NCI-H748 treated with DMSO at 0.1 percent for 48 hours (cell line): ENCODE measurements around the gene NINJ2.
"Not testable (repeated sequence)": the region's sequence is repeated elsewhere in the genome, so short reads cannot be mapped to it uniquely, and the experiment has no call there.

Experiments used
- DNase-seq: peaks from one replicate; lab custom pipeline; 2025; lab: John Stamatoyannopoulos, UW

NINJ2 gene

DNA sequence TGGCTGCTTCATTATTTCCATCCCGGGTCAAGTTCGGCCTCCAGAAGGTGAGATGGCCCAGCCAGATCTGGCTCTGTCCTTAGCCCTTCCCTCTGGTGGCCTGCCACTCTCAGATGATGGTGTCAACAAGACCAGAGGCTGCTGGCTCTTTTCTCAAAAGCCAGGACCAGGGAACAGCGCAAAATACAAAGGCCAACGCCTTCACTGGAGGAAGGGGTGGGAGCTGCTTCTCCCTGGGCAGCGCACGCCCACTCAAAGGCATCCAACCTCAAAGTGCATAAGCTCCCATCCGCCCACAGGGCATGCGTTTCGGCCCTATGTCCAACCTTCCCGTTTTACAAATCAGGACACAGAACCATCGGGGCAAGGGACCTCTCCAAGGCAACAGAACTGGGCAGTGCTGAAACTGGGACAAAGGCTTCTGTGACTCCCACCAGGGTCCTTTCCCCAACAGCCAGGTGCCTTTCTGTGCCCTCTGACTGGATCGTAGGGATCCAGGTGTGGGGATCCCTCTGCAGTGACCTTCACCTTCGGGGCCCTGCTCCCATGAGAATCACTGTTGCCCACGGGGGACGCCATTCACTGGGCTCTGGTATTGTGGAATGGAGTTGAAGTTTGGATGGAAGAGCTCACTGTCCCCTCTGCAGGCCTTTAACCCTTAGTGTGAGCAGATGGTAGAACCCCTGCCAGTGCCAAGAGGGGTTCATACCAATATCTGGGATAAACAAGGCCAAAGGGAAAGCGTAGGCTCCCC lies 76.8 kb downstream of the NINJ2 start:
- no peak for DNase-seq

DNA sequence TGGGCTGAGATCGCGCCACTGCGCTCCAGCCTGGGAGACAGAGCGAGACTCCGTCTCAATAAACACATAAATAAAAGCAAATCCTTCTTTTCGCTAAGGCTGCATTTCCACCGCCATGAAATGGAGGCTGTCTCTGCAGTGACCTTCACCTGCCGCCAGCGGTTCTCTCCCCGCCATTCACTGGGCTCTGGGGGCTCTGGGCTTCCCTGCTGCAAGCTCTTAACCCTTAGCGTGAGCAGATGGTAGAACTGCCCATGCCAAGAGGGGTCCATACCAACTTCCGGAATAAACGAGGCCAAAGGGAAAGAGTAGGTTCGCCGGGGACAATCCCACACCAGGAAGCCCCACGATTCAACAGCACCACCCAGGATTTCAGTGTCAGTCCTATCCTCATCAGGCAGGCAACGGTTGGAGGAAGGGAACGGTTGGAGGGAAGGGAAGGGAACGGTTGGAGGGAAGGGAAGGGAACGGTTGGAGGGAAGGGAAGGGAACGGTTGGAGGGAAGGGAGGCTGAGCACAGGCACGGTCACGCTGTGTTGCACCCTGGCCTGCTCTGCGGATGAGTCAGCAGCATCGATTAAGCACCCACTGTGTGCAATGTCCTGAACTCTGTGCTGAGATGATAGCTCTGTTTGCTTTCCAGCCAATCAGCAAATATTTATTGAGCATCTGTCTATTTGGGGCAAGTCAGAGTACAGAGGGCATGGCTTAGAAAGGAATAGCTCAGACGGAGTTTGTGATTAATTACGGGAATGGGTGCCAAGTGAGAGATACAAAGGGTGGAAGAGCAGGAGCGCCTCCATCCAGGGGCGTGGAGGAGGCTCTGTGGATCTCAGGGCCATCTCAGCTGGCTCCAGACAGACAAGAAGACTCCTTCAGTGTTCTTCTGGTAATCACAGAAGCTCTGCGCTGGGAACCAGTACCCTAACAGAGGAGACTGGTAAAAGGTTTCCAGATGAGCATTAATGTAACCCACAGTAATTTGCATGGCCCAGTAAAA lies 77.9 kb downstream of the NINJ2 start:
- DNase-seq, result no peak

DNA sequence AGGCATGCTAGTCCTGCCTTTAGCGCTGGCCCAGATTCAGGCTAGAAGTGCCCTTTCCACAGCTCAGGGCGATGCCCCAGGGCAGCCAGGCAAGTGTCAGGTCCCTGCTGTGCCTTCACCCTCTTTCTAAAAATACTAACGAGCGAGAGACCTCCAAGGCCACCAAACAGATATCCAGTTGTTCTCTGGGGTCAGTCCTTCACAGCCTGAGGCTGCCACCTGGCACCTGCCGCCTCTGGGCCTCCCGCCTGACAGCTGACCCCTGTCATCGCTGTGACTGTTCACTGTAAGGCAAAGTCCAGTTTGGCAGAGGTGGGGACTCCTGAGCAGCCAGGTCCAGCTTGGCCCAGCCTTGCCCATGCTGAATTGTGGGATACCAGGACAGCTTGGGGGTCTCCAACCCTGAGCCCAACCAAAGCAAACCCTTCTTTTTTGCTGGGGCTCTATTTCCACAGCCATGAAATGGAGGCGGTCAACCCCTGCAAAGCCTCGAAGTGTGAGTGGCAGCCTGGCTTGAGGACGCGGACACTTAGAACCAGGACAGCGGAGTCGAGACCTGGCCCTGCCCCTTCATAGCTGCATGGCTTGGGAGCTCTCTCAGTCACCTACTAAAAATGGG lies 79.9 kb downstream of the NINJ2 start:
- no peak for DNase-seq

DNA sequence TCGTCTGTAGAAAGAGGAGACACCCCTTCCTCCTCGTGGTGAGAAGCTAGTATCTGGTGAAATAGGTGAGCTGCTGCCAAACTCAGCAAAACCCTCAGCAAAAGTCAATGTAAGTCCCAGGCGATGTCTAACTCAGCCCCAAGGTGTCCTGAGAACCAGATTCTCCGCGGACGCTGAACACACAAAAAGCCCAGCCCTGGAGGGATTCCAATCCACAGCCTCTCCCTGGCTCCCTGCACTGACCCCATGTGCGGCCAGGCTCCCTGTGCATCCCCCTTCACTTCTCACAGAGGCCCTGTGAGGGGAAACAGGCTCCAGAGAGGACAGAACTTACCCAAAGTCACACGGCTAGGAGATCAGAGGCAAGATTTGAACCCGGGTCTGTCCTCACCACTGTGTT lies 81.5 kb downstream of the NINJ2 start:
- DNase-seq, result no peak

- DNase-seq, result no peak
Measured at GRCh38 chr12:581321-581720, 81.9 kb downstream of the NINJ2 start.

- no peak for DNase-seq
Measured at GRCh38 chr12:580813-581212, 82.4 kb downstream of the NINJ2 start.

DNA sequence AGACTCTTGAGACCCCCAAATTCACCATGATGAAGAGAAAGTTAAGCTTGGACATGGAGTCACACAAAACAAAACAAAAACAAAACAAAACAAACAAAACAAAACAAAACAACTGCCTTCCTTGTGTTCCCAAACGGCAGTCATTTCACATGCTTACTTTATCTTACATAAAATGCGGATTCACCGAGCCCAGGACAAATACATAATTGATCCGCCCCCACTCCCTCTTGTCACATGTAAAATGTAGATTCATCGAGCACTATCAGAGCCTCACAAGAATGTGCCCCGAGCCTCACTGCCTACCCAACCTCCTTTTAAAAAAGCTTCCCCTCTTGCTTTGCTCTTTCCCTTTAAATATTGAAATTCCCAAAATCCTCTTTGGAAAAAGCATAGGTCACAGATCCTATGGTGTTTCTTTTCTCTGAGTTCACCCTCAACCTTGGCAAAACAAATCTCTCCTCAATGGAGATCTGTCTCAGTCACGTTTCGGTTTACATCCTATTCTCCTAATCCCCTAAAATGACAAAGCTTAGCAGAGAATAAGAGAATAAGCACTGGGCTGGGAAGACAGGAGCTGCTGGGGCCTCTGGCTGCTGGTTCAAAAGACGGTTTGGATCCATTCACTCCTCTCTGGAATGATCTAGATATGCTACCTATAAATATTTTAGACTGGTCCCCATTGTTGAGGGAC lies 83.7 kb downstream of the NINJ2 start:
- DNase-seq, result no peak

DNA sequence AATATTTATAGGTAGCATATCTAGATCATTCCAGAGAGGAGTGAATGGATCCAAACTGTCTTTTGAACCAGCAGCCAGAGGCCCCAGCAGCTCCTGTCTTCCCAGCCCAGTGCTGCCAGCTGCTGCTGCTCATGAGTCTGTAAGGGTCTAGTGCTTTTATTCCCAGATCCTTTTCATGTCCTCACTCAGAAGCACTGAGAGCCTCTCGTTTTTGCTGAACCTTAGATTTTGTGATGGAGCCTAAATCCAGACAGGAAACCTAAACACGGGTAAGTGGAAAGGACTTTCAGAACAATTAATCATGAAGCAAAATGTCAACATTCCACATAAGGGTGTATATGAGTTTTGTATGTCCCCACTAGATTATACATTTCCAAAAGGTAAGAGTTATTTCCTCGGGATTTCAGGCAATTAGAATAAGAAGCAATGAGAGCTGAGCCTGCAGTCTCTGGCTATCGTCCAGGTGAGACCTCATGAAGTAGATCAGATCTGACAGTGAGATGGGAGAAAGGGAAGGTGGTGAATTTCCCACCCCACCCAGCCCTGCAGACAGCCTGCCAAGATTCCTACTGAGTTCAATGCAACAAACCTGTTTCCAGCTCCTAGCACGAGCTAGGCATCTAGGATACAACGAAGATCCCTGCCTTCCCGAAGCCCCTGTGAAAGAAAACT lies 84.4 kb downstream of the NINJ2 start:
- DNase-seq, result no peak

GRCh38 chr12:577994-578747 lies 85.1 kb downstream of the NINJ2 start:
- not testable (repeated sequence) for DNase-seq

GRCh38 chr12:576615-577110 lies 86.6 kb downstream of the NINJ2 start:
- no peak for DNase-seq

DNA sequence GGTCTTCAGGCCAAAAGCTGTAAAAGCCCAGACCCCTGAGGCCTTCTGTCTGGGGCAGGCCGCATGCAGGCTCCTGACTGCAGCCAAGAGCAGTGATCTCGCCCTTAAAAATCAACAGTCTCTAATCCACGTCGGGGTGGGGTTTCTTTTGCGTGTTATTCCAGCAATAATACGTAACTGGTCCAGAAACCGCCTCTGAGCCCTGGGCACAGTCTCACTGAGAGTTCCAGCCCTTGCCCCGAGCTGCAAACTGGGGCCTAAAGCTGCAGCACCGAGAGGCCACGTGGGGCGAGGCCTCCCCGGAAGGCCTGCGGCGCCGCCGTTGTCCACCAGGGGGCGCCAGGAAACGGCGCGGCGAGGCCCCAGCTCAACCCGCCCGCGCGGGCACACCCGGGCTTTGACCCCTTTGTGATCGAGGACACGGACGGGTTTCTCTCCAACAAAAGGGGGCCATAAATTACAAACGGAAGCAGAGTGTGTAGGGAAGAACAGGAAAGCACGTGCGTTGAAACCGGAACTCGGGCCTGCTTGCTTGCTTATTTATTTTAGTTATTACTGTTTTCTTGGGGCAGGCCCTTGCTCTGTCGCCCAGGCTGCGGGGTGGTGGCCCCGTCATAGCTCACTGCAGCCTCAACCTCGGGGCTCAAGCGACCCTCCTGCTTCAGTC lies 87.2 kb downstream of the NINJ2 start:
- peak; percentile 29 for DNase-seq

DNA sequence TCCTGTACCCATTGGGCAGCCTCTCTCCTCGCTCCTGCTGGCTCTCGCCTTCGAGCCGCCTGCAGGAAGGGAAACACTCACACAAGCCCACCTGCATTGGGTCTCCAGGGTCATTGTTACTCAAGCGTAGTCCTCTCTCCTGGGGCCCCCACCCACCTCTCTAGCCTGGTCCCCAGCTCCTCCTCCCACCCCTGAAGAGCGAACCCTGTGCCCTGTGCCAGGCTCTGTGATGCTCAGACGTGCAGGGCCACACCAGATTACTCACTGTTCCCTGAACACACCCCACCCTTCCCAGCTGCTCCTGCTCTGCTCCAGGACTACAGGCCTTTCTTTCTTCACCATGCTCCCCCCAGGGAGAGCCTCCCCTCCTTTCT lies 88.1 kb downstream of the NINJ2 start:
- DNase-seq, result no peak

- DNase-seq, result no peak
Measured at GRCh38 chr12:574475-575128, 88.6 kb downstream of the NINJ2 start.

GRCh38 chr12:573232-573631 lies 90.0 kb downstream of the NINJ2 start:
- DNase-seq, result no peak

- DNase-seq, result no peak
Measured at GRCh38 chr12:572532-572899, 90.7 kb downstream of the NINJ2 start.

DNA sequence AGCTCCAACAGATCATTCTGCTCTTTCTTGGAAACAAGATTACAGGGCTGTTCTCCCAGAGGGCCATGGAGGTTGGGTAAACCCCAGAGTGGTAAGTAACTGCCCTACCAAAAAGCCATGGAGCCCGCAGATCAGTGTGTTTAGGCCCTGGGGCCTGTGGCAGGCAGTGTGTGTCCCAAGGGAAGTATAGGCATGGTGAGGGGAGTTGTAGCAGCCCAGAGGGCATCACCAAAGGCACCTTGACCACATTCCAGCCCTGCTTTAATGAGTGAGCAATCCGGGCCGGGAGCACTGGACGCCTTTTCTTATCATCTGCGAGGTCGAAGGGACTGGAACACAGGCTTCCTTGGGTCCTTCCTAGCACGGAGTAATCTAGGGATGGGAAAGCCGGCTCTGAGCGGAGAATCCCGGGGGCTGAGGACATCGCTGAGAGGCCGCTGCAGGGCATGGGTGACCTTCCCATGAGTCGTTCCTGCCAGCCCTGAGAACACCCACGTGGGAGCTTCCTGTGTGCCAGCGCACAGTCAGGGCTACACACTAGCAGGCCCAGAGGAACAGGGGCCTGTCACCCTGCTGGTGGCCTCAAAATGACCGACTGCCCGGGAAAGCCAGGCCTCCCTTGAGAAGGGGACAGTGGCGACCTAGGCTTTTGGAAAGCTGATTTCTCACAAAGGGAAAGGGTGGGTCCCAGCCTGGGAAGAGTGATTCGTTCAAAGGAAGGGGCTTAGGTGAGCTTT lies 91.3 kb downstream of the NINJ2 start:
- DNase-seq, result no peak

- no peak for DNase-seq
Measured at GRCh38 chr12:570921-571794, 92.1 kb downstream of the NINJ2 start.

DNA sequence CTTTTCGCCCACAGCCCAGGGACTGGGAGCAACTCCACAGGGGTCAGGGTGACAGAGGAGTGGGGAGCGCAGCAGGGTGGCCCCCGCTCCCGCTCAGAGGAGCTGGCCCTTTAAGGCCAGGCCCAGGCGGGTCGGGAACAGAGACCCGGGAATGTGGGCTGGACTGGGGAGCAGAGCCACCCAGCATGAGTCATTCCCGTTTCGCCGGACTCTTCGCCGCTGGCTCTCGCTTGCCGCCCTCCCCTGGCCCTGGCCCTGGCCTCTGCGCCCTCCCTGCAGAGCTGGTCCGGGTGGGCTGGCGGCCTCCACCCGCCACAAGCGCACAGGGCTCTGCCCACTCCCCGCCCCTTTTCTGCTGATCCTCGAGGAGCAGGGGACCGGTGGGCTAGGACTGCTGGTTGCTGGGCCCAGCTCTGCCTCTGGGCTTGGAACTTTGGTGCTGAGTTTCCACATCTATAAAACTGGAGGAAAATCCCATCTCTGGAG lies 92.8 kb downstream of the NINJ2 start:
- no peak for DNase-seq
